Heart left ventricle (tissue), 13 donors: Measurements from ENCODE around the gene C6orf118.

Source experiments
- CTCF ChIP-seq, 12 donors: fragments of 200-600 bp; sonication (generic) in 4 of 12; IDR thresholded peaks; one replicate each; pipeline versions ENCODE4 v1.5.0 to v1.8.0; 2018 to 2022; ENCODE audit warnings: antibody characterized with exemption in 12 of 12, mild to moderate bottlenecking in 5 of 12
- POLR2A ChIP-seq, 2 donors: fragments of 450-650 bp; IDR thresholded peaks; one replicate each; pipeline ENCODE4 v1.6.1; 2017; ENCODE audit warnings: antibody characterized with exemption in 2 of 2, mild to moderate bottlenecking in 2 of 2, moderate library complexity in 2 of 2
- donor health status: ischemic (EF 13 %, LVEDD 7.1; RV severe dilation, severe dysfunction).
- donor health status: DM: no; HTN: yes; CAD: no.
- donor health status: DM: no; HTN: no; CAD: no.
- donor health status: ischemic (EF 25% LVEDD 6.9; RV normal size, moderate dysfunction).
- donor health status: ischemic (EF 25% LVEDD 5.7; RV mildly dilated, moderate dysfunction).
- donor health status: ischemic (EF 35%, LVEDD 5.7; RV mildly dilated, moderate dysfunction).
- donor health status: nonischemic (EF 11% LVEDD 7.7; RV severe dilation, severe dysfunction).
- donor health status: DM: yes; HTN: yes; CAD: no.
- donor health status: PGD.
- donor health status: ischemic (EF 29% LVEDD 5.4; RV normal size, mild dysfunction).
- donor health status: nonischemic (EF 23%, LVEDD 6.1; RV moderate dilation, normal function).

- no peak for TF ChIP-seq CTCF (IDR thresholded peaks at IDR 0.05)
- no peak for TF ChIP-seq POLR2A (IDR thresholded peaks at IDR 0.05)
These were observed 40.4 kb downstream of the C6orf118 start for GRCh38 chr6:165268987-165269386.
